Progenitor cell of endocrine pancreas (in vitro differentiated cells): ENCODE measurements around the gene SELENOT. TPM values are rescaled to one million over a fixed set of nuclear protein-coding genes. Genes with fewer than 3 reads are reported as not detected.
"Not testable (repeated sequence)": the region's sequence is repeated elsewhere in the genome, so short reads cannot be mapped to it uniquely, and the experiment has no call there.

ENCODE experiments used
- DNase-seq: peaks from one replicate; pipeline ENCODE4 v3.0.0; 2021; ENCODE audit warnings: low spot score; ENCODE audit not compliant: unreplicated experiment
- H3K27ac Mint-ChIP-seq: 2 replicates; pipeline ENCODE4 v1.8.0; 2021; ENCODE audit warnings: mild to moderate bottlenecking, moderate library complexity, mixed read lengths
- H3K27me3 Mint-ChIP-seq: 2 replicates; pipeline ENCODE4 v1.8.0; 2021; ENCODE audit warnings: mixed read lengths
- H3K36me3 Mint-ChIP-seq: 2 replicates; pipeline ENCODE4 v1.8.0; 2022; ENCODE audit warnings: mixed read lengths; ENCODE audit not compliant: insufficient read depth
- H3K4me1 Mint-ChIP-seq: 2 replicates; pipeline ENCODE4 v1.8.0; 2021; ENCODE audit warnings: low read depth, mixed read lengths
- H3K4me3 Mint-ChIP-seq: 2 replicates; pipeline ENCODE4 v1.8.0; 2021; ENCODE audit warnings: low read depth, mild to moderate bottlenecking, moderate library complexity, mixed read lengths
- H3K9me3 Mint-ChIP-seq: 2 replicates; pipeline ENCODE4 v1.8.0; 2021; ENCODE audit warnings: low read depth, mixed read lengths
- total RNA-seq: library from RNA; stranded (reverse); gene quantifications from 2 replicates; pipeline ENCODE4 v1.2.1, GENCODE V29; 2021
- TF ChIP-seq, protein P1 (sequence below): fragments of 200-600 bp; sonication (generic); IDR thresholded peaks from one replicate; pipeline ENCODE4 v1.5.0; 2021; ENCODE audit warnings: antibody characterized with exemption, mild to moderate bottlenecking; ENCODE audit not compliant: unreplicated experiment

Gene SELENOT
- total RNA-seq, 1 donor from 2014 or later, result 68.1 TPM

DNA sequence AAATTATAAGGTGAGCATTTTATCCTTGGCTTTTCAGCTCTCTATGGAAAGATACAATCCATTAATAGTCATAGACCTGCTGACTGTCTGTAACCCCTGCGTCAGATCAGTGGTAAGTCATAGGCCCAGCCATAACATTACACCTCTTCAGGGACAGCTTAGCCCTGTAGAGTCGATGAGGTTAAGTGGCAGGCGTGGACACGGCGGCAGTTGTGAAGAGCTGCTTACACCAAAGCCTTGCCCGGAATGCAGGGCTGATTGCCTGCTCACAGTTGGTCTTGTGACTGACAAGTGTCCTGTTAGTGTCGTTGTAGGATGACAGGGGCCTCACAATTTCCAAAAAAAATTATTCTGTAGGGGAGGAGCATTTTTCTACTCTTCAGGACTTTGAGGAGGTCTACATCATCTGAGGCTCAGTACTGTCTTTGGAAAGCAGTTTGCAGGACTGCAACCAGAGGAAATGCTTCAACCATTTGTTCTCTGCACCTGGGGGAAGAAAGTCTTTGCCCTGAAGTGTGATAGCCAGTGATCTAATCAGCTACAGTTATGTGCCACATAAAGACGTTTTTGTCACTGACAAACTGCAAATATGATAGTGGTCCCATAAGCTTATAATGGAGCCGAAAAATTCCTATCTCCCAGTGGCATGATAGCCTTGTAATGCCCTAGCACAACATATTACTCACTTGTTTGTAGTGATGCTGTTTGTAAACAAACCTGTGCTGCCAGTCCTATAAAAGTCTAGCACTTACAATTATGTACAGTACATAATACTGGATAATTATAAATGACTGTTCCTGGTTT, 14.9 kb upstream of the SELENOT start:
- no peak for DNase-seq
- Mint-ChIP-seq H3K4me3 (no peak overlapping the region), H3K9me3 (no peaks in the 10 kb centered on the region), H3K27me3 (no peaks in the 10 kb centered on the region), H3K36me3 (peaks cover 9% of the 10 kb centered on the region), H3K27ac (peak overlapping the region; percentile 42), H3K4me1 (no peaks in the 10 kb centered on the region)
- TF ChIP-seq, protein P1, sequence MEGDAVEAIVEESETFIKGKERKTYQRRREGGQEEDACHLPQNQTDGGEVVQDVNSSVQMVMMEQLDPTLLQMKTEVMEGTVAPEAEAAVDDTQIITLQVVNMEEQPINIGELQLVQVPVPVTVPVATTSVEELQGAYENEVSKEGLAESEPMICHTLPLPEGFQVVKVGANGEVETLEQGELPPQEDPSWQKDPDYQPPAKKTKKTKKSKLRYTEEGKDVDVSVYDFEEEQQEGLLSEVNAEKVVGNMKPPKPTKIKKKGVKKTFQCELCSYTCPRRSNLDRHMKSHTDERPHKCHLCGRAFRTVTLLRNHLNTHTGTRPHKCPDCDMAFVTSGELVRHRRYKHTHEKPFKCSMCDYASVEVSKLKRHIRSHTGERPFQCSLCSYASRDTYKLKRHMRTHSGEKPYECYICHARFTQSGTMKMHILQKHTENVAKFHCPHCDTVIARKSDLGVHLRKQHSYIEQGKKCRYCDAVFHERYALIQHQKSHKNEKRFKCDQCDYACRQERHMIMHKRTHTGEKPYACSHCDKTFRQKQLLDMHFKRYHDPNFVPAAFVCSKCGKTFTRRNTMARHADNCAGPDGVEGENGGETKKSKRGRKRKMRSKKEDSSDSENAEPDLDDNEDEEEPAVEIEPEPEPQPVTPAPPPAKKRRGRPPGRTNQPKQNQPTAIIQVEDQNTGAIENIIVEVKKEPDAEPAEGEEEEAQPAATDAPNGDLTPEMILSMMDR, result no peak

DNA sequence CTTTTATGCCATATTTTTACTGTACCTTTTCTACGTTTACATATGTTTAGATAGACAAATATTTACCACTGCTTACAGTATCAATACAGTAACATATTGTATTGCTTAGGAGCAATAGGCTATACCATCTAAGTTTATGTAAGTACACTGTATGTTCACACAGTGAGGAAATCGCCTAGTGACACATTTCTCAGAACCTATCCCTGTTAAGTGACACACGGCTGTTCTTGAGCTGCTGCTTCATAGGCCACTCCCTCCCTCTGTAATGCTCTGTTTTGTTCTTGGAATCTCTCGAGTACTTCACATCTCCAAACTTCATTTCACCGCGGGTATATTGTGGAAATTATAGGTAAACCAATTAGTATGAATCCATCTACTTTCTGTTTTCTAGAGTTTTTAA, 13.4 kb upstream of the SELENOT start:
- no peaks in the 10 kb centered on the region for H3K27me3 Mint-ChIP-seq
- H3K4me3 Mint-ChIP-seq, result no peak overlapping the region
- H3K4me1 Mint-ChIP-seq, result no peaks in the 10 kb centered on the region
- no peaks in the 10 kb centered on the region for H3K9me3 Mint-ChIP-seq
- no peak overlapping the region for H3K27ac Mint-ChIP-seq
- H3K36me3 Mint-ChIP-seq, result peaks cover 9% of the 10 kb centered on the region
- TF ChIP-seq, protein P1, result no peak
- DNase-seq, result no peak

DNA sequence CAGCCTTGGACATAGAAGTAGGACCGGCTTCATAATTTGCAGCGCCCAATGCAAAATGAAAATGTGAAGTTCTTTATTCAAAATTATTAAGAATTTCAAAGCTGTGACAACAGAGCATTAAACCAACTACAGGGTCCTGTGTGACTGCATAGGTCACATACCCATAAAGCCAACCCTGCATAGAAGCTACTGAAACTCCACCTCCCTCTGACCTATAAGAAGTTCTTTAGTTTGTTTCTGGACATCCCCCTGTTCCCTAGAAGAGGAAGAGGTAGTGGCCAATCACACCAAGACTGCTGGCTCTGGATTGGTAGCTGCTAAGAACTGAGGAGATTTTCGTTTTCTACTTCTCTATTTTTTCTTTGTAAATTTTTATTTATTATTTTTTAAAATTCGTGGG, 9.0 kb upstream of the SELENOT start:
- H3K27me3 Mint-ChIP-seq, result no peaks in the 10 kb centered on the region
- no peak overlapping the region for H3K4me3 Mint-ChIP-seq
- TF ChIP-seq, protein P1, result no peak
- H3K9me3 Mint-ChIP-seq, result no peaks in the 10 kb centered on the region
- no peak overlapping the region for H3K27ac Mint-ChIP-seq
- no peak for DNase-seq
- H3K36me3 Mint-ChIP-seq, result peaks cover 2% of the 10 kb centered on the region
- H3K4me1 Mint-ChIP-seq, result no peaks in the 10 kb centered on the region

DNA sequence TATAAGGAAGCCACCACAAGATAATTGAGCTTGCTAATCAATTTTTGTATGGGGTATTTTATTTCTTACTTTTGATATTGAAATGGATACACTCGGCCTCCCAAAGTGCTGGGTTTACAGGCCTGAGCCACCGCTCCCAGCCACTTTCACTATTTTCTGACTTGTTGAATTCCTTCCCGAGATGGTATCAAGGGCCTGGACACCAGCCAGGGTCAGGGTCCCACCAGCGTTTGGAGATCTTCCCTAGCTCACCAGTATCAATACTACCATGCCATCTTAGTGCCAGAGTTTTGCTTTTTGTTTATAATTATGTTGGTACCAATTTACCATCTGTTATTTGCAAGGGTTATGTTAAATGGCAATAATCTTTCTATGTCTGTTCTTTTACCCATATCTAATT, 5.5 kb upstream of the SELENOT start:
- H3K4me3 Mint-ChIP-seq, result no peak overlapping the region
- no peaks in the 10 kb centered on the region for H3K9me3 Mint-ChIP-seq
- peaks cover 2% of the 10 kb centered on the region for H3K36me3 Mint-ChIP-seq
- peaks cover 25% of the 10 kb centered on the region for H3K4me1 Mint-ChIP-seq
- no peak for DNase-seq
- H3K27me3 Mint-ChIP-seq, result no peaks in the 10 kb centered on the region
- TF ChIP-seq, protein P1, result no peak
- H3K27ac Mint-ChIP-seq, result no peak overlapping the region

DNA sequence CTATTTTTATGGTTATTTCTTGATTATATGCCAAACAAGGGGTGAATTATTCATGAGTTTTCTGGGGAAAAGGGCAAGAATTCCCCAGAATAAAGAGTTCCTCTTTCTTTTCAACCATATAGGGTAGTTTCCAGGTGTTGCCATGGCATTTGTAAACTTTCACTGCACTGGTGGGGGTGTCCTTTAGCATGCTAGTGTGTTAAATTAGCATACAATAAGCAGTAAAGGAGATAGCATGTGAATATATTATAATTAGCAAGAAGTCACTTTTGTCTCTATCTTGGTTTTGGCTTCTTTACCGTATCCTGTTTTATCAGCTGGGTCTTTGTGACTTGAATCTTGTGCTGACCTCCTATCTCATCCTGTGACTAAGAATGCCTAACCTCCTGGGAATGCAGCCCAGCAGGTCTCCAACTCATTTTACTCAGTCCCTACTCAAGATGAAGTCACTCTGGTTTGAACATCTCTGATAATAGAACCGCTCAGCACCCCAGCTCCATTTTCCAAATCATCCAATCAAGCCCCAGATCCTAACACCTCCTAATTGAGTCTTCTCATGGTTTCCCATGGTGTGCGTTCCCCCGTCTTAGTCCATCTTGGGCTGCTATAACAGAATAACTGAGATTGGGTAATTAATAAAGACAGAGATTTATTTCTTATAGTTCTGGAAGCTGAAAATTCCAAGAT, 3.4 kb upstream of the SELENOT start:
- no peak overlapping the region for H3K4me3 Mint-ChIP-seq
- no peak for DNase-seq
- peaks cover 29% of the 10 kb centered on the region for H3K4me1 Mint-ChIP-seq

DNA sequence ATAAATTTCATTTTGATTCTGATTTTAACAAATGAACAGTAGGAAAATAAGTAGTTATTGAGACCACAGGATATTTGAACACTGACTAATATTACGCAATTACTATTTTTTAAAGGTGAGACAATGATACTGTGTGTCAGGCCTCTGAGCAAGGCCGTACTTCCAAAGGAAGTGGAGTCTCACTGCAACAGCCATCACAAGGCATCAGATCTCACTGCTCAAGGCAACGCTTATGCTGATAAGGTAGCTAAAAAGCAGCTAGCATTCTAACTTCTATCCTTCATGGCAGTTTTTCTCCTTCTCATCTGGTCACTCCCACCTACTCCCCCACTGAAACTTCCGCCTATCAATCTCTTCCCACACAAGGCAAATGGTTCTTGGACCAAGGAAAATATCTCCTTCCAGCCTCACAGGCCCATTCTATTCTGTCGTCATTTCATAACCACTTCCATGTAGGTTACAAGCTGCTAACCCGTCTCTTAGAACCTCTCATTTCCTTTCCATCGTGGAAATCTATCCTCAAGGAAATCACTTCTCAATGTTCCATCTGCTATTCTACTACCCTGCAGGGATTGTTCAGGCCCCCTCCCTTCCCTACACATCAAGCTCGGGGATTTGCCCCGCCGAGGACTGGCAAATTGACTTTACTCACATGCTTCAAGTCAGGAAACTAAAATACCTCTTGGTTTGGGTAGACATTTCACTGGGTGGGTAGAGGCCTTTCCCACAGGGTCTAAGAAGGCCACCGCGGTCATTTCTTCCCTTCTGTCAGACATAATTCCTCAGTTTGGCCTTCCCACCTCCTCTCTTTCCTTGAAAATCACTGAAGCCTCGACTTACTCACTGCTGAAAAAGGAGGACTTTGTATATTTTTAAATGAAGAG, 2.2 kb upstream of the SELENOT start:
- H3K4me1 Mint-ChIP-seq, result peaks cover 32% of the 10 kb centered on the region
- peak overlapping the region; percentile 90 for H3K4me3 Mint-ChIP-seq
- DNase-seq, H3K27me3 Mint-ChIP-seq, H3K36me3 Mint-ChIP-seq, H3K9me3 Mint-ChIP-seq: not testable (repeated sequence)
- H3K27ac Mint-ChIP-seq, result peak overlapping the region; percentile 92

More for the DNA sequence above, 3.4 kb upstream of the SELENOT start:
- Mint-ChIP-seq H3K27ac (peak overlapping the region; percentile 80), H3K27me3 (no peaks in the 10 kb centered on the region), H3K36me3 (peaks cover 2% of the 10 kb centered on the region), H3K9me3 (no peaks in the 10 kb centered on the region)
- TF ChIP-seq, protein P1, result no peak
